GM21723 (cell line): Measurements from ENCODE around the gene RAD51AP2.
"Not testable (repeated sequence)": the region's sequence is repeated elsewhere in the genome, so short reads cannot be mapped to it uniquely, and the experiment has no call there.

Experiments
- ATAC-seq: cut with Tn5 transposase; IDR thresholded peaks from one replicate; pipeline ENCODE4 v1.9.1; 2021; ENCODE audit warnings: mild to moderate bottlenecking, moderate library complexity; ENCODE audit not compliant: unreplicated experiment

RAD51AP2 gene

GRCh38 chr2:17538022-17538843, 20.0 kb upstream of the RAD51AP2 start:
- no peak for ATAC-seq

GRCh38 chr2:17536416-17536815, 18.2 kb upstream of the RAD51AP2 start:
- ATAC-seq, result no peak

GRCh38 chr2:17533546-17533945, 15.3 kb upstream of the RAD51AP2 start:
- ATAC-seq, result no peak

- ATAC-seq, result no peak
These were observed 11.5 kb upstream of the RAD51AP2 start for GRCh38 chr2:17529771-17530170.

DNA sequence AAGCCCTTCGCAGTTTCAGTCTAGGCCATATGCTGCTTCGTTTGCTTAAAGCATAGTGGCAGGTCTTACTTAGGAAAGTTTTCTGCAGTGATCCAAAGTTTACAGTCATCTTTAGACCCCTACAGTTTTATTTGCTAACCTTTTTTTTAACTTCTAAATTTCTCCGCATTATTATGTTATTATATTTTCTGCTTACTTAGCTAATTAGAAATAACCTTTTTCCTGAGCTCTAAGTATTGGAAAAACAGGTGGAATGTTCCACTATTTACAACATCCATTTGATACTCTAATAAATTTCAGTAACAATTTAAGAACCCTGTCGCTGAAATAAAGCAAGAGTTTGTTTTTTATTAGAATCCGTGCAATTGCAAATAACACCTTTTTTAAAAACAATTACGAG, 4.1 kb upstream of the RAD51AP2 start:
- ATAC-seq, result no peak

DNA sequence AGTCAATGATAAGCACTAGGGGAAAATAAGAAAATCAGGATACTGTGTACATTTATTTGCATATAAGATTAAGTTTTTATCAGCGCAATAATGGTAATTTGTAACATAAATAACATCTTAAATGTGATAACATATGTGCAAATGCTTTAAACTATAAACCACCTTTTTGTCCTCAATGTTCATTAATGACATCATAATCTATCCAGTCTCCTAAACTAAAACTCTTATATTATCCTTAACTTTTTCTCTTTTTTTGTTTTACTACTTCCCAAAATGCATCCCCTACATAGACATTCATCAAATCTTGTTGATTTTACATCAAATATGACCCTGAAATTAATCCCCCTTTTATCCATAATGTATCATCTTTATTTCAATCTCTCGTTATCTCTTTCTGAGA, 3.4 kb upstream of the RAD51AP2 start:
- no peak for ATAC-seq

DNA sequence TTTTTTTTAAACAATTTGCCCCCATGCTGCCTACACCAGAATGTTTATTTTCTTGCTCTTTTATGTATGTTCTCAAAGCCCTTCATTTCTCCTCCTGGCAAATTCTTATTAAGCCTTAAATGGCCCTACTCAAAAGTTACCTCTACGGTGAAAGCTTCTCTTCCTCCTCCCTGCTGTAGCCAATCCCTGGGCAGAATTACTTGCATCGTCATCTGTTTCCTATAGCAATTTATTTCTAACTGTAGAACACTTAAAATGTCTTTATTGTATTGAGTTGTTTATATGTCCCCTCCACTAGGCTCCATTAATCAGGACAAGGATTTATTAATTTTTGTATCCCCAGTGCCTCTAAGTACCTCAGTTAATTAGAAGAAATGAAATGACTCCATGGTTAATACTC, 2.5 kb upstream of the RAD51AP2 start:
- ATAC-seq, result no peak

DNA sequence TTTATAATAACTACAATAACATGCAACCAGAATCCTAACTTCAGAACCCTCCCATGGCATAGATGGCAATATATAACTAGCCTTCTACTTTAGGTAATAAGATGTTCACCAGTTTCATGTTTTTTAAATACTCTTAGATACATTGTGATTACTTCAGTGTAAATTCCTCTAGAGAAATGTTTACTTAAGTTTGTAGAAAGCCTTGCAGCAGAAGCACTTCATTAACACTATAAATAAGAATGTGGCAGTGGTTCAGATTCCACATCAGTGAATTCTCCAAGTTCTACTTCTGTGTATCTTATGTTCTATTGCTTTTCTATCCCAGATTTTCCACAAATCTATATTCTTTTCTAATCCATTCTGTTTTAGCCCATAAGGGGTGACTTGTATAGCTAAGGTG, 1.2 kb upstream of the RAD51AP2 start:
- ATAC-seq, result no peak

DNA sequence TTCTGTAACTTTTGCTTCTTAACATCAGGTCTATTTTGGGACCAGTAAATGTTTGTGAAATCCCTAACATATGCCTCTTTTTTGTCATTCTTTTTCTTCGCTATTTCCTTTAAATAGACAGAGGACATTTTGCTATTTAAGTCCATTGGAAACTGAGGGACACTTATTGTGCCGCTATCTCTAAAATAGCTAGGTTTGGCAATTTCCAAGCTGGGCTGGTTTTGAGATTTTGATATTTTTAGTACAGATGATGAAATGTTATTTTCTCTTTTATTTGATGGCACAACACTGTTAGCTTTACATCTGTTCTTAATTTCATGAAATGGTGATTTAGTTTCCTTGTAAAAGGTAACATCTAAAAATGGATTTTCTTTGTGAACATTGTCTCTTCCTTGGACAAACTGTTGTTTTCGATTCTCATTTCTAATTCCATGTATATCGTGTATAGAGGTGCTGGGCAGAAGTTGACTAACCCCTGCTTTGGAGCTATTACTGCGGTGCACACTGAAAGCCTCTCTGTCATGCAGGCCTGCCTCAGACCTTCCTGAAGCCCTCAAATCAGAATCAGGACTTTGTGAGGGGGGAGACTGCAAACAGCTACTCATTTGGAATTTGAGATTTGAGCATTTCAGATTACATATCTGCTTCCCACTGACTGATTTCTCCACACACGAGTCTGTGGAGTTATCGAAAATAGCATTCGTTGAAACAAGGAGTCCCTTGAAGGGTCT, 594 bp downstream of the RAD51AP2 start:
- peak; percentile 31 for ATAC-seq

DNA sequence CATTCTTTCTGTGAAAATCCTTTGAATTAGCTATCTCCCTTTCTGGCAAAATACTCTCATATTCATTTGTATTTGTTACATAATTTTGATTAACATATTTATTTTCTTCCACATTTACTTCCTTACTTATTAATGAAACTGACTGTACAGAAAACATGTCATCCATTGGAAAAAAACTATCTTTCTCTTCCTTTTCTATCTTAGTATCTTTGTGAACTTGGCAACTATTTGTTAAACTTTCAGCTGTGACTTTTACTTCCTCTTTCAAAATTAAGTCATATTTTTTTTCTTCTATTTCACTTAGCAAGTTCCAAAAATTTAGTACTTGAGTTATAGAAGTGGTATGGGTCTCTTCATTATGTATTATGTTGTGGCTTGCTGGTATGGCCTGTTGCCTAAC, 2.6 kb downstream of the RAD51AP2 start:
- ATAC-seq, result peak; percentile 44

GRCh38 chr2:17506736-17507616, 11.3 kb downstream of the RAD51AP2 start:
- no peak for ATAC-seq

DNA sequence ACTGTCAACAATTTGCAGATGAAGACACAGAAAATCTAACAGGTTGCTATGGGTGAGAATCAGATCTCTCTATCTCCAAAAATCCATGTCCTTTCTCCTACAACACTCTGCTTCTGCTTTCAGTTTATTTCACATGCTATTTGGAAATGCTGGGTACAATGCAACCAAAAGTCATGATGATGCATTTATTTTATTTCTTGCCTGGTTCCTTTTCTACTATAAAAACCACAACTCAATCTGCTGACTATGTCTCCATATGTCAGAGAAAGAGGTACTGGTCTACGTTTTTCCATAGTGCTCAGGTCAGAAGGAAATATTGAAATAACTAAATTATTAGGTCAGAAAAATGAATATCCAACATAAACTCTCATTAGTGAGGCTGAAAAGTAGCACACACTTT, 20.5 kb downstream of the RAD51AP2 start:
- no peak for ATAC-seq

- ATAC-seq, result no peak
These were observed 22.6 kb downstream of the RAD51AP2 start for GRCh38 chr2:17495590-17495989.

DNA sequence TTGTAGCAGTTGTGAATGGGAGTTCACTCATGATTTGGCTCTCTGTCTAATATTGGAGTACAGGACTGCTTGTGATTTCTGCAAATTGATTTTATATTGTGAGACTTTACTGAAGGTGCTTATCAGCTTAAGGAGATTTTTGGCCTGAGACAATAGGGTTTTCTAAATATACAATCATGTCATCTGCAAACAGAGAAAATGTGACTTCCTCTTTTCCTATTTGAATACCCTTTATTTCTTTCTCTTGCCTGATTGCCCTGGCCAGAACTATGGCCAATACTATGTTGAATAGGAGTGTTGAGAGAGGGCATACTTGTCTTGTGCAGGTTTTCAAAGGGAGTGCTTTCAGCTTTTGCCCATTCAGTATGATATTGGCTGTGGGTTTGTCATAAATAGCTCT, 28.1 kb downstream of the RAD51AP2 start:
- ATAC-seq, result not testable (repeated sequence)

DNA sequence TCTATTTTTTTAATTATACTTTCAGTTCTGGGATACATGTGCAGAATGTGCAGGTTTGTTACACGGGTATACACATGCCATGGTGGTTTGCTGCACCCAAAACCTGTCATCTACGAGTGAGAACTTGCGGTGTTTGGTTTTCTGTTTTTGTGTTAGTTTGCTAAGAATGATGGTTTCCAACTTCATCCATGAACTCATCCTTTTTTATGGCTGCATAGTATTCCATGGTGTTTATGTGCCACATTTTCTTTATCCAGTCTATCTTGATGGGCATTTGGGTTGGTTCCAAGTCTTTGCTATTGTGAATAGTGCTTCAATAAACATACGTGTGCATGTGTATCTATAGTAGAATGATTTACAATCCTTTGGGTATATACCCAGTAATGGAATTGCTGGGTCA, 29.6 kb downstream of the RAD51AP2 start:
- ATAC-seq, result not testable (repeated sequence)

GRCh38 chr2:17483496-17483895, 34.7 kb downstream of the RAD51AP2 start:
- no peak for ATAC-seq

- ATAC-seq, result no peak
These were observed 35.6 kb downstream of the RAD51AP2 start for GRCh38 chr2:17482651-17483050.

DNA sequence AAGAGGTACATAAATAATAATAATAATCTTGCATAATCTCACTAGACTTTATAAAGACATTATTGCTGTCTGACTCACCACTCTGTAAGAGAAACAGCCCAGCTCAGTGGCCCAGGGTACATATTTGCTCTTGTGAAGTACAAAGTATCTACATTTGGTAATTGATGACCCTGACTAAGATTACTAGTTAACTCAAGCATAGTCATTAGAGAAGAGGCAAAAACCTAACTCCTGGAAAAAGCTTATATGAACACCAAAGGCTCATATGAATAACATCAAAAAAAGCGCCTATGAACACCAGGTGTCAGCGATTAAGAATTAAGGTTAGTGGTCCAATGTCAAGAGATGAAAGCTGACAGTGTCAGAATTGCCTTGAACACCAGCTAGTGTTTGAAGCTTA, 38.4 kb downstream of the RAD51AP2 start:
- no peak for ATAC-seq

DNA sequence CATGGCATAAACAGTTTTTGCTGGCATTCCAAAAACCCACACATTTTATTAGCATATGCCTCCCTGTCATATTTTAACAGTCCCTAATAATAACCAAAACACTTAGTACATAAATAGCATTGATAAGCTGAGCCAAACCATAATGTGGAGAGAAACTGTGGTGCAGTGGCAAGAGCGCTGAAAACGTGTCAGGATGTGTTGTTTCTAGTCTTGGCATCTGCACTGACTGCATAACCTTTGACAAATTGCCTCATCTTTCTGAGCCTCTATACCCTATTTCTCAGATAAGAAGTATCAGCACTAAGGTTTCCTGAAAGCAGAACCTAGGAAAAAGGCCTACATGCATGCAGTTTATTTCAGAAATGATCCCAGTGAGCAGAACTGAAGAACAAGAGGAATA, 41.4 kb downstream of the RAD51AP2 start:
- no peak for ATAC-seq

DNA sequence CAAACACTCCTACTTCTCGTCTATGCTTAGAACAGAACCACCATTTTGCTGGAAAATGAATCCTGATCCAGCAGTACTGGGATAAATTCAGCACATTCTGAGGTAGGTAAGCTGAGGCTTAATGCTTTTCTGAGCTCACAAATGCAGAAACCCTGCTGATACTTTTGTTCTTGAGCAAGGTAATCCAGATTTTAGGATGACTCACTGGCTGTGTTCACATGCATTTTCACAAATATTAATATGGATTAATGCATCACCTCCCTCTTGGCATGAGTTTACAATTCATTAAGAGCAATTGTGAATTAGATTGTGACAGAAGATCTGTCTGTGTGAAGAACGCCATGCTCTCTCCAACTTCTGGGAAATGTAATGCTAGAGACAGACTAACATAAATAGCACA, 42.2 kb downstream of the RAD51AP2 start:
- no peak for ATAC-seq

- no peak for ATAC-seq
These were observed 43.0 kb downstream of the RAD51AP2 start for GRCh38 chr2:17475286-17475685.
